HepG2 (cell line): Measurements from ENCODE around the gene LMX1B. TPM values are rescaled to one million over a fixed set of nuclear protein-coding genes. Genes with fewer than 3 reads are reported as not detected.

Experiments
- ATAC-seq: fragments of 200-7000 bp; cut with Tn5 transposase; 3 replicates; pipeline ENCODE4 v1.9.1; 2020; ENCODE audit warnings: mild to moderate bottlenecking, moderate library complexity
- BruUV-seq: library from RNA; stranded (reverse); fragments of 400-500 nt; replicated peaks from 2 replicates; lab custom pipeline; 2021; lab: Mats Ljungman, UMichigan
- CTCF ChIA-PET: fragments of 300-600 bp; formaldehyde crosslinking; extraction: SDS; loops from one replicate; lab custom pipeline; 2021; ENCODE audit warnings: low total read pairs, inconsistent platforms, low intra/inter-chr PET ratio; lab: Yijun Ruan, JAX
- POLR2A ChIA-PET: fragments of 350-600 bp; sonication (Branson Sonifier 250); formaldehyde crosslinking; loops from one replicate; lab custom pipeline; 2020; ENCODE audit warnings: antibody characterized with exemption, inconsistent platforms; lab: Yijun Ruan, JAX
- DNase-seq: peaks from one replicate; pipeline ENCODE4 v3.0.0-alpha.2; 2015; ENCODE audit warnings: low spot score
- FAIRE-seq: peaks from 3 replicates; lab custom pipeline; 2011; peaks lifted over from hg19 to GRCh38; lab: Jason Lieb, UNC
- H2AFZ ChIP-seq: one replicate; pipeline ENCODE4 v1.6.1; 2011; ENCODE audit warnings: low read length, inconsistent platforms
- H3K27ac ChIP-seq: fragments of 300-600 bp; 3 replicates; pipeline ENCODE4 v1.8.0; 2011; ENCODE audit warnings: mixed run types, mild to moderate bottlenecking, mixed read lengths, low read length, inconsistent platforms; ENCODE audit not compliant: insufficient read depth; ENCODE audit errors: extremely low read length
- H3K27me3 ChIP-seq, 2 experiments: fragments of 200-600 bp in 1 of 2; 2 replicates in 1 of 2; 3 replicates in 1 of 2; pipeline versions ENCODE4 v1.6.0 to v1.8.0; 2011; ENCODE audit warnings: low read length in 2 of 2, mild to moderate bottlenecking in 2 of 2, moderate library complexity in 2 of 2, inconsistent platforms in 1 of 2; ENCODE audit not compliant: insufficient read depth in 2 of 2, control insufficient read depth in 1 of 2
- H3K36me3 ChIP-seq, 2 experiments: fragments of 200-600 bp in 1 of 2; replicated peaks in 1 of 2; 2 replicates in 1 of 2; 3 replicates in 1 of 2; pipeline versions ENCODE4 v1.5.1 to v1.8.0; 2011; ENCODE audit warnings: low read length in 2 of 2, inconsistent platforms in 1 of 2; ENCODE audit not compliant: insufficient read depth in 2 of 2, control insufficient read depth in 1 of 2
- H3K4me1 ChIP-seq: 2 replicates; pipeline ENCODE4 v1.5.1; 2012; ENCODE audit warnings: low read length, inconsistent platforms; ENCODE audit not compliant: insufficient read depth
- H3K4me2 ChIP-seq: 2 replicates; pipeline ENCODE4 v1.6.0; 2011; ENCODE audit warnings: low read depth, low read length, inconsistent platforms
- H3K4me3 ChIP-seq, 3 experiments: fragments of 200-600 bp in 1 of 3; sonication (generic), shearing (Covaris generic) in 1 of 3; replicated peaks in 1 of 3; 2 replicates each; pipeline ENCODE4 v1.5.1; 2011 to 2016; ENCODE audit warnings: low read length in 3 of 3, inconsistent platforms in 2 of 3, low read depth in 2 of 3, mild to moderate bottlenecking in 2 of 3, control low read depth in 1 of 3, mixed read lengths in 1 of 3; ENCODE audit not compliant: insufficient read depth in 1 of 3
- H3K79me2 ChIP-seq: one replicate; pipeline ENCODE4 v1.6.1; 2011; ENCODE audit warnings: low read length, inconsistent platforms; ENCODE audit not compliant: insufficient read depth
- H3K9ac ChIP-seq: 2 replicates; pipeline ENCODE4 v1.6.0; 2011; ENCODE audit warnings: mild to moderate bottlenecking, low read depth, low read length, inconsistent platforms; ENCODE audit not compliant: insufficient read depth
- H3K9me3 ChIP-seq: 2 replicates; pipeline ENCODE4 v1.5.1; 2012; ENCODE audit warnings: mild to moderate bottlenecking, low read length
- H4K20me1 ChIP-seq: 2 replicates; pipeline ENCODE4 v1.6.0; 2011; ENCODE audit warnings: inconsistent platforms, mild to moderate bottlenecking, low read length, moderate library complexity; ENCODE audit not compliant: insufficient read depth
- ARID3A ChIP-seq: IDR thresholded peaks from 2 replicates; pipeline ENCODE4 v1.6.1; 2012; ENCODE audit warnings: low read depth, low read length, improper control_type of control experiment
- FOXA3 ChIP-seq: IDR thresholded peaks from 2 replicates; pipeline ENCODE4 v1.6.1; 2016; ENCODE audit warnings: missing genetic modification reagents, missing compliant biosample characterization
- NFIC ChIP-seq: IDR thresholded peaks from 2 replicates; pipeline ENCODE4 v1.6.1; 2012; ENCODE audit warnings: mild to moderate bottlenecking, low read length, inconsistent platforms
- RAD51 ChIP-seq: fragments of 450-650 bp; IDR thresholded peaks from 2 replicates; pipeline ENCODE4 v1.6.1; 2016; ENCODE audit warnings: borderline replicate concordance
- SNAPC5 ChIP-seq: sonication (generic); formaldehyde crosslinking; IDR thresholded peaks from 2 replicates; pipeline ENCODE4 v1.8.1; 2023; ENCODE audit warnings: mild to moderate bottlenecking, missing genetic modification reagents, borderline replicate concordance
- USF2 ChIP-seq, 2 experiments: sonication (generic) in 1 of 2; formaldehyde crosslinking in 1 of 2; IDR thresholded peaks; 2 replicates each; pipeline versions ENCODE4 v1.5.1 to v1.6.1; 2011 to 2020; ENCODE audit warnings: borderline replicate concordance in 1 of 2, low read depth in 1 of 2, low read length in 1 of 2, mild to moderate bottlenecking in 1 of 2, missing genetic modification reagents in 1 of 2, moderate library complexity in 1 of 2
- ZNF260 ChIP-seq: sonication (generic); formaldehyde crosslinking; IDR thresholded peaks from 2 replicates; pipeline ENCODE4 v1.4.0; 2020; ENCODE audit warnings: missing genetic modification reagents, low read depth, mild to moderate bottlenecking, borderline replicate concordance
- ZNF350 ChIP-seq: sonication (generic); formaldehyde crosslinking; IDR thresholded peaks from 2 replicates; pipeline ENCODE4 v1.4.0; 2020; ENCODE audit warnings: mild to moderate bottlenecking, low read depth, missing genetic modification reagents, borderline replicate concordance
- ZNF562 ChIP-seq: sonication (generic); formaldehyde crosslinking; IDR thresholded peaks from 2 replicates; pipeline ENCODE4 v1.8.0; 2022; ENCODE audit warnings: missing genetic modification reagents, borderline replicate concordance
- ZNF609 ChIP-seq: sonication (generic); formaldehyde crosslinking; IDR thresholded peaks from 2 replicates; pipeline ENCODE4 v1.4.0; 2020; ENCODE audit warnings: mild to moderate bottlenecking, missing genetic modification reagents, borderline replicate concordance
- ZNF746 ChIP-seq: sonication (generic); formaldehyde crosslinking; IDR thresholded peaks from 2 replicates; pipeline ENCODE4 v1.8.0; 2022; ENCODE audit warnings: mild to moderate bottlenecking, missing genetic modification reagents
- WGBS: methylation state at CpG from one replicate; pipeline ENCODE4 v1.1.6; 2017; ENCODE audit warnings: low lambda C conversion rate; 5-methylcytosine and 5-hydroxymethylcytosine counted together
- in situ Hi-C: cut with HindIII; loops from 2 replicates; pipeline ENCODE4 v1.10.0; 2017; ENCODE audit warnings: low pct_unique_long_range_greater_than_20kb; ENCODE audit not compliant: extremely low pct_ligation_motif_present
- intact Hi-C: fragments of 100-400 bp; cut with micrococcal nuclease; formaldehyde crosslinking; loops from one replicate; pipeline ENCODE4 v1.10.0; 2022; ENCODE audit not compliant: unreplicated experiment
- polyA plus RNA-seq, 8 experiments: library from polyadenylated mRNA; depleted of rRNA in 3 of 8; stranded (reverse) in 7 of 8; unstranded in 1 of 8; fragments of >200 nt; fragmentation: Illumina TruSeq in 4 of 8; extraction: Trizol in 4 of 8; gene quantifications; 2 replicates each; pipeline versions ENCODE4 v1.2.1 to v1.2.3, GENCODE V29; 2011 to 2016; ENCODE audit warnings: low read depth in 4 of 8, missing spikeins in 1 of 8, mixed read lengths in 1 of 8; ENCODE audit not compliant: insufficient read depth in 1 of 8
- total RNA-seq, 5 experiments: library from RNA; depleted of rRNA; stranded (reverse); fragments of >200 nt; fragmentation: Illumina TruSeq; extraction: Trizol; gene quantifications; 2 replicates each; pipeline ENCODE4 v1.2.3, GENCODE V29; 2016; ENCODE audit warnings: low read depth in 1 of 5

LMX1B gene
- total and polyA plus RNA-seq, 2 of the 13 experiments (the other 11 are each of a cell fraction or from before 2014, with no cell fraction given), result not detected

GRCh38 chr9:126591083-126591482 is 22.6 kb upstream of the LMX1B start:
- ChIA-PET POLR2A (no interaction called here), CTCF (no interaction called here)
- FAIRE-seq, result no peak

More at GRCh38 chr9:126591083-126591482, 22.6 kb upstream of the LMX1B start:
- Histone ChIP-seq H3K36me3 (no peaks in the 10 kb centered on the region), H3K9ac (no peak overlapping the region), H3K9me3 (no peaks in the 10 kb centered on the region), H3K4me3 (no peak overlapping the region), H4K20me1 (no peaks in the 10 kb centered on the region), H3K4me1 (peaks cover 26% of the 10 kb centered on the region), H3K4me2 (no peak overlapping the region), H3K79me2 (no peaks in the 10 kb centered on the region), H3K27ac (no peak overlapping the region), H3K27me3 (peaks cover 2 to 13% of the 10 kb centered on the region in 2 experiments; a peak in 2 of 5 replicates), H2AFZ (no peak overlapping the region)
- 42% methylated on average over 3 of the region's 3 CpGs for WGBS
- BruUV-seq, result no TSS peak
- no peak for DNase-seq
- no peak for ATAC-seq
- intact Hi-C loops (no loop called here), in situ Hi-C loops (no loop called here)
- no peak for TF ChIP-seq ZNF350 (CRISPR knock-in tag)
- no peak for TF ChIP-seq ARID3A
- no peak for TF ChIP-seq ZNF746
- TF ChIP-seq SNAPC5 (CRISPR knock-in tag), result no peak
- no peak for TF ChIP-seq FOXA3 (CRISPR knock-in tag)
- peak; percentile 67 for TF ChIP-seq USF2 (IDR thresholded peaks at IDR 0.05; ENCODE audit: low read depth, low read length)
- no peak; the same call in 1 of the 2 replicates for TF ChIP-seq USF2 (CRISPR knock-in tag; IDR thresholded peaks at IDR 0.05; ENCODE audit: borderline replicate concordance)
- TF ChIP-seq NFIC, result no peak
- TF ChIP-seq ZNF562, result no peak
- no peak for TF ChIP-seq ZNF260
- TF ChIP-seq ZNF609 (CRISPR knock-in tag), result no peak
- TF ChIP-seq RAD51, result peak; percentile 11; the same call in 1 of the 2 replicates
